ENCODE results near the gene BCORL1.

Gene BCORL1

GRCh38 chrX:130071611-130072344 lies 89.3 kb downstream of the BCORL1 start:
- no peak for DNase-seq

DNA sequence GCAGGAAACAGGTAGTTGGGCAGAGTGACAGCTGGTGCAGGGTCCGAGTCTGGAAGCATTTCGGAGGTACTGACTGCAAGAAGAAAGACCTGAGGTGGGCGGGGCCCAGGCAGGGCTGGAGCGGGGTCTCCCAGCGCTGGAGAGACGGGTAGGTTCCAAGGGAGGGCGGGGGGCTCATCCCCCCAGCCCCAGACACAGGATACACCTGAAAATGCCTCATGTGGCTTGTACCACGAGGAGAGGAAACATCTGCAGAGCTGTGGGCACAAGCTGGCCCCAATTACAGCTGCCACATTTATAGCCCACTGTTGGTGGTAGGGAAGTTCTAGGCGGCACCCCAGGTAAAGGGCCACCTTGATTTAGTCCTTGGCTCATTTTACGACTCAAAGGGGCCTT lies 89.9 kb downstream of the BCORL1 start:
- no peak for DNase-seq

- no peak for DNase-seq
Observed at GRCh38 chrX:130075777-130076176, 93.3 kb downstream of the BCORL1 start.

GRCh38 chrX:130079824-130080406 lies 97.5 kb downstream of the BCORL1 start:
- DNase-seq: peak; percentile 59 to 71

DNA sequence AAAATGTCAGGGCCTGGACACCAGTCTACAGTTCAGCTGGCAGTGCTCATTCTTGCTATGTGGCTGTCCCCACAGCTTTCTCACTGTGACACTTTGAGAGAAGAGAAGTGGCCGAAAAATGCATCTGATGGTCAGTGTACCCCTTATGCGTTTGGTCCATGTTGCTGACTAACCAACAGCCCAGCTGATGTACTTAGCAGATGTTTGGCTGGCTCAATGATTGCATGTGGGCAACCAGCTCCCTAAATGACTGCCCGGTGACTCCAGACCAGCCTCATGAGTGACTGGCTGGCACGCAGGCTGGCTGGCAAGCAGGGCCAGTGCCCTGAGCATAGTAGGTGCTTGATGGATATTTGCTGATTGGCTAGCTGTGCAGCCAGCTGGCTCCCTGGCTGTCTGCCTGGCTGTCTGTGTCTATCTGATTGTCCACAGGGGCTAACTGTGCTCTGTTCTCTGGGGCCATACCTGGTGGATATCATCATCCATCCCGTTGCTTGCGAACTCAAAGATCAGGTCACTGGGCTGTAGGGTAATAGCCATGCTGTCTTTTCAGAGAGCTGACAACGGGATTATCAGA lies 98.4 kb downstream of the BCORL1 start:
- DNase-seq: no peak

DNA sequence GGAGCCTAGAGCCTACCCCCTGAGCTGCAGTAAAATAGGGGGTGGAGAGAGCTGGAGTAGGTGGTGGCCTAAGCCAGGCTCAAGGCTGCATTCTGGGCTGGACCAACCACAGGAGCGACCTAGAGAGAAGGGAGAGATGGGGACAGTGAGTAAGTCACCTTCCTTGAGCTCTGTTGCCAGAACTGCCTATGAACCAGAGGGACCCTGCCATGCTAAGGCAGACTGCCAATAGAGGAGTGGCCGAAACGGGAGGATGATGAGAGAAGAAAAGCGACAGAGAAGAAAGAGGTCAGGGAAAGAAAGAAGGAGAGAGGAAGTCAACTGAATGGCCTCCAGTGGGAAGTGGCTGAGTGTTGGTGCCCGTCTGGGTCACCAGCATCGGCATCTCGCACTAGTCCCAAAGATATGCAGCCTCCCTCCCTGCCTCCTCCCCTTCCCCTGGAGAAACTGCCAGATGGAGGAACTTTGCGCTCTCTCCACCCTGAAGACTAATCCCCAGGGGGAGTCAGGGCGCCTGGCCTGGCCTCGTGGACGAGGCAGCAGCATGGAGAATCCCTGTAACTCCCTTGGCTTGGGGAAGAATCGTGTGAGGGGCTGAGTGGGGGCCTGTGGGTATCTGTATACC lies 99.1 kb downstream of the BCORL1 start:
- DNase-seq: no peak

DNA sequence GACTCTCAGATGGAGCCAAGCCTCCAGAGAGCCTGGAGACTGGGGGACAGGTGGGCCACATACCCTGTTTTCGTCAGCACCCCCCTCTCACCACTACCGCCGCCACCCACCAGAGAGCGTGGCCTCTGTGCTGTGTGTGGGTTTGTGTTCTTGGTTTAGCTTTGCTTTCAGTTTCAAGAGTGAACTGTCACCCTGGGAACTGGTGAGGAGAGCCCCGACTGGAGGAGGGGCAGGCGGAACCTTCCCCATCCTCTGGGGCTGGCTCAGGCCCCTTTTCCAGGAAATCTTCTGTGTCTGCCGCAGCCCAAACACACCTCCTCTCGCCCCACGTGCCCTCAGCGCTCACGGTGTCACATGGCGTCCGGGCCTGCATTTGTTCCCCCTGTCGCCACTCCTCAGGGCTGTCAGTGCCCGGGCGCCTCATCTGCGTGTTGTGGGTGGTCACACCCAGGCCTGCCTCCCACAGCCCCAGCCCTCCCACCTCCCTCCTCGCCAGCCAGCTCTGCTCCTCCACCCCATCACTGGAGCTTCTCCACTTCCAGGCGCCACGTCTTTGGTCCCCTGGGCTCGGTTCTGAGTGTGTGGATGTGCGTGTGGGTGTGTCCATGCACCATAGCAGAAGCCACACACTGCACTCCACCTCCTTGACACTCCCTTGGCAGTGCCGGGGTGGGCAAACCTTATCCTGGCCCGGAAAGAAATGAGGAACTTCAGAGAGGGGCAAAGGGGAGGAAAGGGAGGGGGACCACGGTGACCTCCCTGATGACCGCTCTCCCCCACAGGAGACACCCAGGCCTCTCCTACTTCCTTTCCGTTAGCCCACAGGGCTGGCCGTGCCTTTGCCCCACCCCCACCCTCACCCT lies 100.0 kb downstream of the BCORL1 start:
- peak; percentile 89 to 90 for DNase-seq

DNA sequence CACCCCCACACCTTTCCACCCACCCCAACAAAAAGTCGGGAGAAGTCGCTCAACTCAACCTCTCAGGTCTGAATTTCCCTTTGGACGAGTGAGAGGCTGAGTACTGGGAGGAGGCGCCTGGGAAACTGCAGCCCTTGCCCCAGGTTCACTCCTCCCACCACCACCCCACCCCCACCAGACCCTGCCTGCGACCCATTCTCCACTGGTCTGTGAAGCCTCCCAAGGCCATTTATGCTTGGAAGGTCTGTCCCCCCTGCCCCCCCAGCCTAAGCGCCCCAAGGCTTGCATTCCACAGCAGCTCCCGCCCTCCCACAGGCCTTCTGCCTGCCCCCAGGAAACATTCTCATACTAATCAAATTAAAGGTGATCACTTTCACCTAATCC lies 100.7 kb downstream of the BCORL1 start:
- no peak for DNase-seq

- peak; percentile 26 to 43 for DNase-seq
Observed at GRCh38 chrX:130083656-130084382, 101.4 kb downstream of the BCORL1 start.

DNA sequence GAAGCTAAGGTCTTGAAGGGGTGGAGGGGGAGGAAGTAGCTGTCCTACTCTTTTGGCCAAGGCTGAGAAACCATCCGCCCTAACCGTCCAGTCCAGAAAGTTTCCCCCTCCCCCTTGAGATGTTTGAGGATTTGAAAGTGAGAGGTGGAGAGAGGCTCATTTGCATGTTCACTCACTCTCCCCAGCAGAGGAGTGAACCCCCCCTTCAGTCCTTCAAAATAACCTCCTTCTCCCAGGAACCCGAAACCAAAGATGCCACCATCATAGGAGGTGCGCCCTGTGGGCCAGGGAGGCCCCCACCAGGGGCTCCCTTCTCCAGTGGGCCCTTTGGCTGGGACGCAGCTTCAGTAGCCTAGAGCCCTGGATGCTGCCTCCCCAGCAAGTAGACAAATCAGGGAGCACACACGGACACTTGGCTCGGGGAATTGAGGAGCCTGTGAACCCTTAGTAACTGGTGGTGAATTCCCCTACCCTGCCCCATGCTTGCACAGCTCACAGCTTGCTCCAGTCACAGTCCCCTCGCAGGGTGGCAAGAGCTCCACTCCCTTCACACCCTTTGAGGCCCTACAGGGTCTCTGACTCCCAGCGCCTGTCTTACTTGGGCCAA lies 102.3 kb downstream of the BCORL1 start:
- peak; percentile 43 to 53 for DNase-seq

- DNase-seq: peak; percentile 15 to 42
Observed at GRCh38 chrX:130085551-130086446, 103.4 kb downstream of the BCORL1 start.

- DNase-seq: peak; percentile 71 to 80
Observed at GRCh38 chrX:130086447-130087206, 104.2 kb downstream of the BCORL1 start.

DNA sequence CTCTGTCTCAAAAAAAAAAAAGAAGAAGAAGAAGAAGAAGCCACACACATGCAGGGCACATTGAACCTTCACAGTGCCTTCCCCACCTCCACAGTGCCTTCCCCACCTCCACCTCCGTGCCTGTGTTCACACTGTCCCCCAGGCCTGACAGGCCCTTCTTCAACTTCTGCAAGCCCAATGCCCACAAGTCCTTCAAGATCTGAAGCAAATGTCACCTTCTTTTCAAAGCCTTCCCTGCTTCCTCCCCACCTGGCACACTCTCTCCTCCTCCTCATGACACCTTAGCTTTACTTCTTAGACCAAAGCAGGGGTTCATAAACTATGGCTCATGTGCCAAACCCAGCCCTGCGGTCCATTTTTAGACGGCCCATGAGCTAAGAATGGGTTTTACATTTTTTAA lies 107.9 kb downstream of the BCORL1 start:
- no peak for DNase-seq

DNA sequence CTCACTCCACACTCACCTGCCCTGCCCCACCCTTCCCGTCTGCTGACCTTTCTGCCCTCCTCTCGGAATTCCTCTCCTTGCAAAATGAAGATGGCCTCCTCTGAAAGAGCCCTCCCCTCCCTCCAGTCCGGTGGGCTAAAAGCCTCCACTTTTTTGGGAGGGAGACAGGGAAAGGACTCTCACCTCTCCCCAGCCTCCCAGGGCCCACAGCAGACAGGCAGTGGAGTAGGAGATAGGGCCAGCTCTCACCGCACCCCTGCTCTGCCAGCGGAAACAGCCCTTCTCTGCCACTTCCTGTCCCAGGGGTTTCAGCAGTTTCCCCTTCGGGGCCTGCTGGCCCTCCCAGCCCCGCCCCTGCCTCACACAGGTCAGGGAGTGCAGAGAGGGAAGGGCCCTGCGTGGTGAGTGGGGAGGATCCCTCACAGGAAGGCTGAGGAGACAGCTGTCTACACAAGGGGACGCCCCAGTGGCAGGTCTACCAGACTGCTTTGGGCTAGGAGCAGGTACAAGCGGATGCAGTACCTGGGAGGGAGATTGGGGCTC lies 109.6 kb downstream of the BCORL1 start:
- peak; percentile 90 to 91 for DNase-seq

DNA sequence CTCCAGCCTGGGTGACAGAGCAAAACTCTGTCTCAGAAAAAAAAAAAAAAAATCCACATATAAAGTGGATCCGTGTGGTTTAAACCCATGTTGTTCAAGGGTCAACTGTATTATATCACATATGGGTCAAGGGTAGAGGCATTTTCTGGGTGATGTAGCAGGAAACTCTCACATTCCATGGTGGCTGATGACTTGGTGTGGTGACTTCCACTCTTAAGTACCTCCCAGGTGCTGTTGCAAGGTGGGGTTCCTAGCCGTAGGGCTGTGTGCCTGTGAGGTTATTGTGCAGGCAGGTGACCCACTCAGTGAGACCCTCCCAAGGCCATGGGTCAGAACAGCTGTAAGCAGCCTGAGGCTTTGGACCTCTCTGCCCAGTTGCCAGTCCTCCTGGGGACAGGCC lies 110.8 kb downstream of the BCORL1 start:
- DNase-seq: no peak

DNA sequence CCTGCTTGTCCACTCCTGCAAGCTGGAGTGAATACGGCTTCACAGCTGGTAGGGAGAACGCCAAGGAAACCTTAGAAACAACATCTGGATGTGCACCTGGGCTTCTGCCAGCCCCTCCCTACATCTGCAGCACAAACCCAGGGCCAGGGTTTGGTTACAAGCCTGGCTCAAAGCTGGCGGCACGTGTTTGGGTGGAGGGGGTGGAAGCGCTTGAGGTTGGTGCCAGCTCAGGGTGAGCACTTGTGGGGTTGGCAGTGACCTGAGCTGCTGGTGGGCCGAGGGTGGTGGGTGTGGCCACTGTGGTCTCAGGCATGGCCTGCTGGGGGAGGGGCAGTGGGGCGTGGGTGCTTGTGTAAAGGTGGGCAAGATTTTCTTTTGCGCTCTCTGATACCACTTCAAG lies 112.3 kb downstream of the BCORL1 start:
- no peak for DNase-seq

DNA sequence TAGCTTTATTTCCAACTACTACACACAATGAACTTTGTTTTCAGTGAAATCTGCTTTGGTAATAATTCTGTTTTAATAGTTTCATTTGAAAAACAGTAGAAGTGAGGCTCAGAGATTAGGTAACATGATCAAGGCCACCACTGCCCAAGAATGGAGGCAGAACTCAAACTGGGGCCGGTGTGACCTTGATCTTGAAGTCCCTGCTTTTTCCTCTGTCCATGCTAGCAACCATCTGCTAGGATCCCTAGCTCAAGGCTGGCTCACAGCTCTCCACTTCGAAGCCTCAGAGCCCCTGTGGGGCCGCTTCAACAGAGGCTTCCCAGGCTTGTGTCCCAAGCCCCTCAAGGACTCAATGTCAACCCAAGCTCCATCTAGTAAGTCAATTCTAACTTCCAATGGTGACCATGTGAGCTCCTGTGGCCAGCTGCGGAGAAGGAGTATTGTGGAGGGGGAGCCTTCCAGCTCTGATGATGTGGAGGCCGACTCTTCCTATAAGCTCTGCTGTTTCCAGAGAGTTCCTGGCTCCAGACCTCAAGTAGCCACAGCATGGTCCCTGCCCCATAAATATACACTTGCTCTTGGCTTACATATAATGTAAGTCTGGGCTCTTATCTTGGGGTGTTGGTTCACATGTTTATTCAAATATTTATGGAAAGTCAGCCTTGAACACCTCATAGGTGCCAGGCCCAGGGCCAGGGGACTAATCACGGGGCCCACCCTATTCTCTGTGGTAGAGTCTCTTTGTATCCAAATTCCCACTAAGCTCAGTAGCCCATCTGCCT lies 113.0 kb downstream of the BCORL1 start:
- DNase-seq: no peak

- DNase-seq: peak in 1 of 2 donors; percentile 44
Observed at GRCh38 chrX:130097507-130098209, 115.2 kb downstream of the BCORL1 start.

Measured in CD4-positive, alpha-beta T cell treated with Interferon alpha-2 for 1 hour (primary cell).